SJCRH30 (cell line): Measurements from ENCODE around the gene TCF12. TPM values are rescaled to one million over a fixed set of nuclear protein-coding genes. Genes with fewer than 3 reads are reported as not detected.

Source experiments
- DNase-seq, 2 experiments: peaks; one replicate each; pipeline ENCODE4 v3.0.0-alpha.2; 2015 to 2020
- H3K27ac ChIP-seq: fragments of 250-450 bp; sonication (Bioruptor Pico); 2 replicates; pipeline ENCODE4 v1.5.1; 2020; ENCODE audit warnings: mild to moderate bottlenecking, moderate library complexity
- H3K27me3 ChIP-seq: fragments of 250-450 bp; sonication (Bioruptor Pico); 2 replicates; pipeline ENCODE4 v1.5.1; 2020; ENCODE audit warnings: mild to moderate bottlenecking, moderate library complexity
- H3K36me3 ChIP-seq: fragments of 250-450 bp; sonication (Bioruptor Pico); 2 replicates; pipeline ENCODE4 v1.5.1; 2020; ENCODE audit warnings: mild to moderate bottlenecking, moderate library complexity
- H3K4me1 ChIP-seq: fragments of 250-450 bp; sonication (Bioruptor Pico); 2 replicates; pipeline ENCODE4 v1.5.1; 2020; ENCODE audit warnings: mild to moderate bottlenecking, moderate library complexity
- H3K4me3 ChIP-seq: fragments of 250-450 bp; sonication (Bioruptor Pico); 2 replicates; pipeline ENCODE4 v1.5.1; 2020; ENCODE audit warnings: mild to moderate bottlenecking, moderate library complexity
- H3K9me3 ChIP-seq: fragments of 250-450 bp; sonication (Bioruptor Pico); replicated peaks from 2 replicates; pipeline ENCODE4 v1.5.1; 2020; ENCODE audit warnings: mild to moderate bottlenecking, moderate library complexity
- total RNA-seq: library from RNA; depleted of rRNA; stranded (reverse); fragments of >200 nt; shearing (Covaris generic); gene quantifications from 2 replicates; pipeline ENCODE4 v1.2.3, GENCODE V29; 2014

TCF12 gene
- total RNA-seq, 1 experiment from 2014 or later, result 173 TPM

DNA sequence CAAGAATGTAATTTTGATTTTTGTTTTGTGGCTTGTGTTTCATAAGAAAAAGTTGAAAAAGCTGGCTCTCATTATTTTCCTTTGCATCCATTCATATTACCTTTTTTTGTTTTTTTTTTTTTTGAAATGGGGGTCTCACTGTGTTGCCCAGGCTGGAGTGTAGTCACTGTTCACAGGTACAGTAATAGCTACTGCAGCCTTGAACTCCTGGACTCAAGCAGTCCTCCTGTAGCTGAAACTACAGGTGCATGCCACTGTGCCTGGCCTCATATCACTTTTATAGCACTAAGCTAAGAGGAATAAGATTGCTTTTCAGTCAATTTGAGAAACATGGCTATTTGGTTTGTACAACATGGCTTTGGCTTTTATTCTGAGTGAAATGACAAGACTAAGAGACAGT lies 49.8 kb downstream of the TCF12 start:
- H3K4me3 ChIP-seq, result no peak overlapping the region
- H3K27me3 ChIP-seq, result no peaks in the 10 kb centered on the region
- H3K9me3 ChIP-seq, result peaks cover 3% of the 10 kb centered on the region; the same call in 1 of the 2 replicates
- no peak for DNase-seq
- no peaks in the 10 kb centered on the region for H3K36me3 ChIP-seq
- peaks cover 3% of the 10 kb centered on the region for H3K4me1 ChIP-seq
- H3K27ac ChIP-seq, result no peak overlapping the region

GRCh38 chr15:56968821-56969220 lies 50.4 kb downstream of the TCF12 start:
- Histone ChIP-seq H3K9me3 (peaks cover 3% of the 10 kb centered on the region; the same call in 1 of the 2 replicates), H3K4me3 (no peak overlapping the region), H3K27ac (no peak overlapping the region), H3K27me3 (no peaks in the 10 kb centered on the region), H3K4me1 (peaks cover 3% of the 10 kb centered on the region), H3K36me3 (no peaks in the 10 kb centered on the region)
- DNase-seq, result no peak

DNA sequence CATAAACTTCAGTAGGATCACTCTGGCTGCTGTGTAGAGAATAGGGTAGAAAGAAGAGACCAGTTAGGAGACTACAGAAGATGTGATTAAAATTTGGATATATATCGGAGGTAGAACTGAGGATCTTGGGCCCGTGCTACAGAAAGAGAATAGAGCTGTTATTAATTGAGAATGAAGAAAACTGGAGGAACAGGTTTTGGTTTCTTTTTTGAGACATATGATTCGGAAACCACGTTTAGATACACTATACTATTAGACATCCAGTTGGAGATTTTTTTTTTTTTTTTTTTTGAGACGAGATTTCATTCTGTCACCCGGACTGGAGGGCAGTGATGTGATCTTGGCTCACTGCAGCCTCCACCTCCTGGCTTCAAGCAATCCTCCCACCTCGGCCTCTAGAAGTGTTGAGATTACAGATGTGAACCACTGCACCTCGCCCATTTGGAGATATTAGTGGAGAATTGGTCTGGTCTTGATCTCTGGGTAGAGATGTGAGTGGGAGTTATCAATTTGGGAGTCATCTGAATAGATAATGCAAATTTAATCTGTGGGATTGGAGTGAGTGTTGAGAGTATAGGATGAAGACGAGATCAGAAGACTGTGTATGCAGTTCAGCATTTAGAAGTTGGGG lies 50.9 kb downstream of the TCF12 start:
- H3K9me3 ChIP-seq, result peaks cover 3% of the 10 kb centered on the region; the same call in 1 of the 2 replicates
- no peak for DNase-seq
- H3K27me3 ChIP-seq, result no peaks in the 10 kb centered on the region
- H3K27ac ChIP-seq, result no peak overlapping the region
- H3K36me3 ChIP-seq, result no peaks in the 10 kb centered on the region
- H3K4me1 ChIP-seq, result peaks cover 2% of the 10 kb centered on the region
- H3K4me3 ChIP-seq, result no peak overlapping the region

DNA sequence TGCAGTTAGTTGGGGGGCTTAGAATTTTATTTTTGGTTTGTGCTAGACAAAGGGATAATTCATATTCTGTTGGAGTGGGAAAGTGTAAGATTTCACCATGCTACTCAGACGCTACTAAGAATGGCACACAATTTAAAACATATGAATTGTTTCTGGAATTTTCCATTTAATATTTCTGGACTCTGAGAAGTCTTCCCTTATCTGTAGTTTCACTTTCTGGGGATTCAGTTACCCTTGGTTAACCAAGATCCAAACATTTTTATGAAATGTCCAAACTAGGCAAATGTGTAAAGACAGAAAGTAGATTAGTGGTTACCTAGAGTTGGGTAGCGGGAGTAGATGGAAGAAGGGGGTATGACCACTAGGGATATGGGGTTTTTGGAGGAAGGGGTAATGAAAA lies 53.1 kb downstream of the TCF12 start:
- Histone ChIP-seq H3K27ac (no peak overlapping the region), H3K36me3 (no peaks in the 10 kb centered on the region), H3K4me1 (no peaks in the 10 kb centered on the region), H3K9me3 (no peaks in the 10 kb centered on the region; the same call in 1 of the 2 replicates), H3K4me3 (no peak overlapping the region), H3K27me3 (no peaks in the 10 kb centered on the region)
- DNase-seq, result no peak

DNA sequence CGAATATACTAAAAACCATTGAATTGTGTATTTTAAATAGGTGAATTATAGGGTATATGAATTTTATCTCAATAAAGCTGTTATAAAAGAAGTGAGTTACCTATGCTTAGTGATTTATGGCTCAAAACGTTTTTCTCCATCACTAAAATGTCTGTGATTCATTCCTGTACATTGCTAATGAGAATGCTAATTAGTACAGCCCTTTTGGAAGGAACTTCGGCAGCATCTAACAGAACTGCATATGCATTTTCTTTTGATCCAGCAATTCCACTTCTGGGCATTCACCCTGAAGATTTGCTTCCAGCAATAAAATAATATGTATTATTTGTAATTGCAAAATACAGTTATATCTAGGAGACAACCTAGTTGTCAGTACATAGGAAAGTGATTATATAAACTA lies 53.6 kb downstream of the TCF12 start:
- DNase-seq, result no peak
- H3K27ac ChIP-seq, result no peak overlapping the region

DNA sequence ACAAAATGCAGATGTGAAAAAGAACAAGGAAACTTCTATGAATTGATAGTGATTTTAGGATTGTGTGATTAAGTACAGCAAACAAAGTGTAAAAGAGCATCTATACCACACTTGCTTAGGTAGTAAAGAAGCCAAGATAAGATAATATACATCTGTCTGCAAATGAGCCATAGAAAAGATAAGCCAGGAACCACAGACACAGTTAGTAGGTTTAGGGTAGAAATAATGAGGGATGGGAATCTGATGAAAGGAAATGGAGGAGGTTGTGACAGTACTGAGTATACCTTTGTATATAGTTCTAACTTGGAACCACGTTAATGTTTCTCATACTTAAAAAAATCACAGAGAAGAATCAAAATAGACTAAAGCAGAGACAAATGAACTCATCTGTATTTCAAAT lies 54.0 kb downstream of the TCF12 start:
- H3K36me3 ChIP-seq, result no peaks in the 10 kb centered on the region
- no peaks in the 10 kb centered on the region for H3K27me3 ChIP-seq
- H3K4me3 ChIP-seq, result no peak overlapping the region
- H3K27ac ChIP-seq, result no peak overlapping the region
- DNase-seq, result no peak
- no peaks in the 10 kb centered on the region for H3K9me3 ChIP-seq
- H3K4me1 ChIP-seq, result no peaks in the 10 kb centered on the region

More for the DNA sequence above, 53.6 kb downstream of the TCF12 start:
- Histone ChIP-seq H3K27me3 (no peaks in the 10 kb centered on the region), H3K4me1 (no peaks in the 10 kb centered on the region), H3K4me3 (no peak overlapping the region), H3K36me3 (no peaks in the 10 kb centered on the region), H3K9me3 (no peaks in the 10 kb centered on the region)

- H3K4me1 ChIP-seq, result no peaks in the 10 kb centered on the region
- no peaks in the 10 kb centered on the region for H3K27me3 ChIP-seq
- no peak overlapping the region for H3K27ac ChIP-seq
- no peak for DNase-seq
- H3K36me3 ChIP-seq, result no peaks in the 10 kb centered on the region
- no peak overlapping the region for H3K4me3 ChIP-seq
- H3K9me3 ChIP-seq, result no peaks in the 10 kb centered on the region
Measured at GRCh38 chr15:56973463-56973862, 55.0 kb downstream of the TCF12 start.

DNA sequence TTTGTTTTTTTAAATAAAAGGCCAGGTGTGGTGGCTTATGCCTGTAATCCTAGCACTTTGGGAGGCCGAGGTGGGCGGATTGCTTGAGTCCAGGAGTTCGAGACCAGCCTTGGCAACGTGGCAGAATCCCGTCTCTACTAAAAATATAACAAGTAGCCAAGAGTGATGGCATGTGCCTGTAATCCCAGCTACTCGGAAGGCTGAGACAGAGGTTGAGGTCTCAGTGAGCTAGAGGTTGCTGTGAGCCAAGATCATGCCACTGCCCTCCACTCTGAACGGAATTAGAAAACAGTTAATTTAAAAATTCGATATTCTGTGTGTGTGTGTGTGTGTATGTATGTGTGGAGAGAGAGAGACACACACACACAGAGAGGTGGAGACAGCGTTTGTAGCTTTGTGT lies 58.8 kb downstream of the TCF12 start:
- Histone ChIP-seq H3K4me3 (no peak overlapping the region), H3K27ac (no peak overlapping the region), H3K27me3 (no peaks in the 10 kb centered on the region), H3K36me3 (no peaks in the 10 kb centered on the region), H3K9me3 (no peaks in the 10 kb centered on the region), H3K4me1 (no peaks in the 10 kb centered on the region)
- DNase-seq, result no peak

- no peaks in the 10 kb centered on the region for H3K9me3 ChIP-seq
- H3K4me3 ChIP-seq, result no peak overlapping the region
- no peaks in the 10 kb centered on the region for H3K36me3 ChIP-seq
- H3K4me1 ChIP-seq, result 0 out of 2 replicates have a peak, but pooled peaks cover 2% of the 10 kb centered on the region
- DNase-seq, result no peak
- no peak overlapping the region for H3K27ac ChIP-seq
- H3K27me3 ChIP-seq, result no peaks in the 10 kb centered on the region
Measured at GRCh38 chr15:56978898-56979662, 60.6 kb downstream of the TCF12 start.

GRCh38 chr15:56980473-56980872 lies 62.0 kb downstream of the TCF12 start:
- Histone ChIP-seq H3K36me3 (no peaks in the 10 kb centered on the region), H3K27me3 (no peaks in the 10 kb centered on the region), H3K4me1 (peaks cover 7% of the 10 kb centered on the region; the same call in 1 of the 2 replicates), H3K27ac (no peak overlapping the region), H3K9me3 (no peaks in the 10 kb centered on the region), H3K4me3 (no peak overlapping the region)
- no peak for DNase-seq

- Histone ChIP-seq H3K9me3 (no peaks in the 10 kb centered on the region), H3K27ac (no peak overlapping the region), H3K4me3 (no peak overlapping the region), H3K27me3 (no peaks in the 10 kb centered on the region), H3K36me3 (no peaks in the 10 kb centered on the region), H3K4me1 (peaks cover 7% of the 10 kb centered on the region; the same call in 1 of the 2 replicates)
- DNase-seq, result no peak
Measured at GRCh38 chr15:56981160-56981559, 62.7 kb downstream of the TCF12 start.

DNA sequence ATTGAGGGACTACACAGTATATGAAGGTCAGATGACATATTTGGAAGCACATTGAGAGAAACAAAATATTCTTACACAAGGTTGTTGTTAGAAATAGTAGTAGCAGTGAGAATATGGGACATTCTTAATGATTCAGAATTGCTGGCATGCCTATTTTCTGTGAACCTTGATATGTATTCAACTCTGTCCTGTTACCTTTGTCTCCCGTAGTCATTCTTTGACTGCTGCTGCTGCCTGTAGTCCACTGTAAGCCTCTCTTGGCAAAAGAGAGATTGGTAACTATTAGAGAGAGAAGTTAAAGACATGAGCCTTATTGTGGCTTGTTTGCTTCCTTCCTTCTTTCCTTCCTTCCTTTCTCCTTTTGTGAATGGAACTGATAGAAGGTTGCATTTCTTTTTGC lies 64.5 kb downstream of the TCF12 start:
- H3K4me3 ChIP-seq, result no peak overlapping the region
- no peak for DNase-seq
- peaks cover 7% of the 10 kb centered on the region; the same call in 1 of the 2 replicates for H3K4me1 ChIP-seq
- H3K36me3 ChIP-seq, result no peaks in the 10 kb centered on the region
- no peaks in the 10 kb centered on the region for H3K9me3 ChIP-seq
- no peaks in the 10 kb centered on the region for H3K27me3 ChIP-seq
- H3K27ac ChIP-seq, result no peak overlapping the region

DNA sequence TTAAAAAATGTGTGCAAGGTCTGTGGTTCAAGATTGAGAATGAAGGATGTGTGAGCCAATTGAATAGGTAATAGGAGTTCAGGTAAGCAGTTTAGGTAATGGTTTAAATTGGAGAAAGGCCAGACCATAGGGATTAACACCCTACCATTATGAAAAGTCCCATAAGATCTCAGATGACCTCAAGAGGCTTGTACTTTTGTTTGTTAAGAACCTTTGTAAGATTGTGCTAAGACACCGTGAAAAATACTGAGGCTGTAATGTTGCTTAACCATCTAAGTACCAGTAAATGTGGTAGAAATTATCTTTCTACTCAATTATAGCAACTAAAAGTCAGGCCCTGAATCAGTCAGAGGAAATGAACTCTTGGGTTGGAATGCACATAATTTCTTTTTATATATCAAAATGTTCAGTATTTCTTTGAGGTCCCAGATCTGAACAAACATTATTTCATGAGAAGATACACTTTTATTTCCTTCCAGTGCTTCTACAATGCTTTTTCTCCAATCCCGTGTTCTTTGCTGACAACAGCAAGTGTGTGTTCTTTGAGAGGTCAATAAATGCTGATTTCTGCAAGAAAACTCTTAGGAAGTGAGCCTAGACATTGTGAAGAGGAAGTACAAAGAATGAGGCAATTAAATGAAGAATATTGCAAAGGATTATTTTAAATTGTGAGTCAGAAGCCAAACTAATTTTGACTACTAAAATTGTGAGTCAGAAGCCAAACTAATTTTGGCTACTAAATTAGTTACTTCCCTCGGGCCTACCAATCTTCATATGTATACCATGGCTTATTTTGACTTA lies 66.4 kb downstream of the TCF12 start:
- H3K4me3 ChIP-seq, result no peak overlapping the region
- peaks cover 13% of the 10 kb centered on the region; the same call in 1 of the 2 replicates for H3K4me1 ChIP-seq
- H3K27me3 ChIP-seq, result no peaks in the 10 kb centered on the region
- H3K36me3 ChIP-seq, result no peaks in the 10 kb centered on the region
- H3K9me3 ChIP-seq, result no peaks in the 10 kb centered on the region
- DNase-seq, result peak in 1 of 2 experiments; percentile 28
- no peak overlapping the region for H3K27ac ChIP-seq

GRCh38 chr15:56985856-56986255 lies 67.4 kb downstream of the TCF12 start:
- Histone ChIP-seq H3K4me1 (peaks cover 13% of the 10 kb centered on the region; the same call in 1 of the 2 replicates), H3K9me3 (no peaks in the 10 kb centered on the region), H3K4me3 (no peak overlapping the region), H3K27me3 (no peaks in the 10 kb centered on the region), H3K27ac (no peak overlapping the region), H3K36me3 (no peaks in the 10 kb centered on the region)
- no peak for DNase-seq

GRCh38 chr15:56987286-56987685 lies 68.8 kb downstream of the TCF12 start:
- H3K4me1 ChIP-seq, result peaks cover 13% of the 10 kb centered on the region; the same call in 1 of the 2 replicates
- H3K27ac ChIP-seq, result no peak overlapping the region

More at GRCh38 chr15:56987286-56987685, 68.8 kb downstream of the TCF12 start:
- no peaks in the 10 kb centered on the region for H3K36me3 ChIP-seq
- H3K9me3 ChIP-seq, result no peaks in the 10 kb centered on the region
- no peaks in the 10 kb centered on the region for H3K27me3 ChIP-seq
- DNase-seq, result no peak
- H3K4me3 ChIP-seq, result no peak overlapping the region
